ENCODE measurements around the gene BACE1-AS.

The BACE1-AS gene

DNA sequence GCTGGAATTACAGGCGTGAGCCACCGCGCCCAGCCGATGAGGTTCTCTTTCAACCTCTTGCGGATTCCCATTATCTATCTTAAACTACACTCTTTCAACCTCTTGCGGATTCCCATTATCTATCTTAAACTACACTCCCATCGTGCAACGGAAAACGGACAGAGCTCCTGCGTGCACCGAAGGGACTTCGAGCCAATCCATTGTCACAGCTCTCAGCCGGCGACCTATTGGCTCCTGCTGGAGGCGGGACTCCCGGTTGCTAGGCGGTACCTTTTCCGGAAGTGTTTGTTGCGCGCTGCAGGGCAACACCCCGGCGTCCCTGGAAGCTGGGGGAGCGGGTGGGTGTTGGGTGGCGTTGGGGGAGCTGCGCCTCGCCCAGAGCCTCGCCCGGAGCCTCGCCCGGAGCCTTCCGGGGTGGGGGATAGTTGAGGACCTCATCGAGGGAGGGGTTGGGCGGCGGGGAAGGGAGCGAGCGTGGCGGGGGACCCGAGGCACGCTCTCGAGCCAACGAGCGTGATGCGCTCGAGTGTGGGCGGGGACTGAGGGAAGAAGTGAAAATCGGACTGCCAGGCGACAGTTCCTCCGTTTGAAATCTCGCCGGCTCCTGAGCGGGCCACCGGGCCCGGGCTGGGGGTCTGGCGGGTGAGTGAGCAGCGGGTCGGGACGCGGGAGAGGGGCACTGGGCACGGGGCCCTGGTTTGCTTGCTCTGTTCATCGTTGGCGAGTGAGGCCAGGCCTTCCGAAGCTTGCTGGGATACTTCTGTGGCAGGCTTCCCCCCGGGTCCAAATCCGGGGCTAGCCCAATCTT lies 36.6 kb downstream of the BACE1-AS start, which contains the start of gene CEP164:
Gene CEP164, plus strand, starts transcription at position 288 of the 808 bp plus-strand sequence. CDS start 10,733 bp downstream, outside the sequence.
- DNase-seq: peak; percentile 94

DNA sequence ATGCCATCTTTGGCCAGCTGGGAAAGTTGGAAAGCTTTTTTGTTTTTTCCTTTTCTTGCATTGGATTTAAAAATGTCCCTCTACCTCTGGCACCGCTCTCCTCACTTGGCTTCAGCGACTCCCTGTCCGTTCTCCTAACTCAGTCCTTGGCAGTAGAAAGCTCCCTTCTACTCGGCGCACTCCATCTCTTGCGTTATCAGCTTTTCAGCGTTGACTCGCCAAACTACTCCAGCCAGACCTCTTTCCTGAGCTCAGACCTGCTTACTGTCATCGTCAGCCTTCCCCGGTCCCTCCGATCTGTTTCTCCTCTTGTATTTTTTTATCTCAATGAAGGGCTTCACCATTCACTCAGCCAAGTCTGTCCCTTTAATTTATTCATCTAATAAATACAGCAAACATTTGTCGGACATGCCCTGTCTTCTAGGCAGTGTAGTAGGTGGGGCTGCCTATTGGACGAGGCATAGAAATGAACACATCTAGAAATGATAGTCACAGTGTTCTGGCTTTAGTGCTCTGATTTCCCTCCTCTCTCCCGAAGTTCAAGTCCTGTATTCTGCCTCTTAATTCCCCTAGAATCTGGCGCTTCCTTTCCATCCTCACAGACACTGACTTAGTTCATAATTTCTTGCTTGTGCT lies 37.3 kb downstream of the BACE1-AS start:
- peak; percentile 34 for DNase-seq

DNA sequence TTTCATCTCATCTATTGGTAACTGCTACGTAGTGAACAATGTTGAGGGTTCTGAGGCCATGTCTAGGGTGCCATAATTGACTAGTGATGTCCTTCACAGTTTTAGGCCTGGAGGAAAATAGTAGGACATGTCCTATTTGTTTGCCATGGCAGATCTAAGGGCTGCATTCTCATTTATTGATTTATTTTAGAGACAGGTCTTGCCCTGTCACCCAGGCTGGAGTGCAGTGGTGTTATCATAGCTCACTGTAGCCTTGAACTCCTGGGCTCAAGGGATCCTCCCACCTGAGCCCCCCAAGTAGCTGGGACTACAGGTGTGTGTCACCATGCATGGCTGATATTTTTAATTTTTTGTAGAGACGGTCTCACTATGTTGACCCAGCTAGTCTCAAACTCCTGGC lies 41.7 kb downstream of the BACE1-AS start:
- no peak for DNase-seq

DNA sequence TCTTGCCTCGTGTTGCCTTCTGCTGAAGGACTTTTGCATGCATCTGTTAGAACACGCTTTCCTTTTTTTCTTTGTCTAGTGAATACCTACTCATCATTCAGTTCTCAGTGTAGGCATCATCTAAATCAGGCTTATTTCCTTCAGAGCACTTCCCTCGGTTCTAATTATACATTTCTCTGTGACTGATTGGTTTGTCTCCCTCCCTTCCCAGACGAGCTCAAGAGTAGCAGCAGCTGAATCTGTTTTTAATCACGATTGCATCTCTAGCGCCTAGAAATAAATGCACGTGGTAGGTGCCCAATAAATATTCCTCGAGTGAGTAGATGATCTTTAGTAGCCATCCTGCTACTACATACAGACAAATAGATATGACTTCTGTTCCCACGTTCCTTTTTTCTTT lies 42.8 kb downstream of the BACE1-AS start:
- no peak for DNase-seq

DNA sequence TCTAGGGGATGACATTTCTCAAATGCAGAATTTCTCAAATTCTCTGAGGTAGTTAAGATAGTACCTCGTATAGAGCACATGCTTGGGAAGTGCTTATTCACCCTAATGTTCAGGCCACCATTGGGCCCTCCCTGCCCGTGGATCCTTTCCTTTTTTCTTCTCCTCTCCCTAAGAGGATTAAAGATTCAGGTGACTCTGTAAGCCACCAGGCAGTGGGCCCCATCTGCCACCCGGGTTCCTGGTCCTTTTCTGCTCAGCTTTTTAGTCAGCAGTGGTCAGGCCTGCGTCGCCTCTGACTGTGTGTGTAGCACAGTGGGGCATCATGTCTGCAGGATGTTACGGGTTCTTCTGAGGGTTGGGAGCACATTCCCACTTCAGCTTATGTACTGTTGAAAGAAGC lies 43.8 kb downstream of the BACE1-AS start:
- no peak for DNase-seq

DNA sequence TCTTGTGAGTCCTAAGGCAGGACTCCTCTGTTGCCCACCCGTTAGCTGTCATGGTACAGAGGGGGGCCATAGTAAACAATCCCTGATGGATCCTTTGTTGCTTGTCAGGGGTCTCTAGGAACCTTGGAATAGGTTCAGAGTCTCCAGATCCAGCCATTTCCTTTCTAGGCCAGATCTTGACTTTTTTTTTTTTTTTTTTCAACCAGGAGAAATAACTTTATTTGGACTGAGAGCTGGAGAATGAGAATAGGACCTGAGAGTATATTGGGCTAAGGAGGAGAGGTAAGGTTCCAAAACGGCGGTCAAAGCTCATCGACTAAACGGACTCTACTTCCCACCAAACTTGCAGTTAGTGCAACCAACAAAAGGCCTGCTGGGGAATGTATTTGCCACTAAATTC lies 44.3 kb downstream of the BACE1-AS start:
- DNase-seq: no peak

DNA sequence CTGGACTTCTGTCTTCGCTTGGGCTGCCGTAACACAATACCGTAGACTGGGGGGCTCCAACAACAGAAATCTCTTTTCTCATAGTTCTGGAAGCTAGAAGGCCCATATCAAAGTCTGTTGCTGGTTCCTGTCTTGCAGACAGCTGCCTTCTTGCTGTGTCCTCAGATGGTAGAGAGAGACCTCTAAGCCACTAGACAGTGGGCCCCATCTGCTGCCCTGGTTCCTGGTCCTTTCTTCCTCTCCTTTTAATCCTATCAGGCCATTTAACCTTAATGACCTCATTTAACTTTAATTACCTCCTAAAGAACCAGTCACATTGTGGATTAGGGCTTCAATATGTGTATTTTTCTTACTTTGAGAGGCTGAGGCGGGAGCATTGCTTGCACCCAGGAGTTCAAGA lies 45.9 kb downstream of the BACE1-AS start:
- no peak for DNase-seq
